ENCODE results near the gene THOC2. TPM values are rescaled to one million over a fixed set of nuclear protein-coding genes. Genes with fewer than 3 reads are reported as not detected.
A peak's percentile ranks its signal among the peaks of the same experiment; 100 is the strongest.
"Not testable (repeated sequence)": the region's sequence is repeated elsewhere in the genome, so short reads cannot be mapped to it uniquely, and the experiment has no call there.

Gene THOC2
- polyA plus RNA-seq (ENCODE audit: insufficient read length in 3 of 3): 100 to 1,000 TPM; 113 to 143 (median 133) TPM
- long read RNA-seq, donor 1, partial matches to known transcripts: 0 of 10 reads
- long read RNA-seq, donor 1, other reads (novel, unspliced or antisense): 0 of 10 reads
- long read RNA-seq, donor 2, transcript THOC2-211 (3 exons, 689 nt): major isoform, 10 of 16 reads
- long read RNA-seq, donor 2, transcript THOC2-214 (2 exons, 398 nt): minor isoform, 5 of 16 reads
- long read RNA-seq, donor 2, partial matches to known transcripts: 0 of 16 reads
- long read RNA-seq, donor 2, other reads (novel, unspliced or antisense): 0 of 16 reads
- long read RNA-seq, donor 3, transcript THOC2-211 (3 exons, 689 nt): major isoform, 9 of 27 reads
- long read RNA-seq, donor 3, partial matches to known transcripts: 15 of 27 reads
- long read RNA-seq, donor 3, other reads (novel, unspliced or antisense): 0 of 27 reads
- long read RNA-seq, donor 4, partial matches to known transcripts: 6 of 12 reads
- long read RNA-seq, donor 4, other reads (novel, unspliced or antisense): 0 of 12 reads
- long read RNA-seq, donor 5, transcript THOC2-211 (3 exons, 689 nt): major isoform, 8 of 27 reads
- long read RNA-seq, donor 5, partial matches to known transcripts: 14 of 27 reads
- long read RNA-seq, donor 5, other reads (novel, unspliced or antisense): 0 of 27 reads
- long read RNA-seq, donor 6, transcript THOC2-211 (3 exons, 689 nt): major isoform, 12 of 28 reads
- long read RNA-seq, donor 6, transcript THOC2-214 (2 exons, 398 nt): minor isoform, 6 of 28 reads
- long read RNA-seq, donor 6, partial matches to known transcripts: 6 of 28 reads
- long read RNA-seq, donor 6, other reads (novel, unspliced or antisense): 0 of 28 reads
- long read RNA-seq, donor 7, transcript THOC2-211 (3 exons, 689 nt): major isoform, 10 of 34 reads
- long read RNA-seq, donor 7, partial matches to known transcripts: 19 of 34 reads
- long read RNA-seq, donor 7, other reads (novel, unspliced or antisense): 0 of 34 reads
- long read RNA-seq, donor 8, transcript THOC2-214 (2 exons, 398 nt): minor isoform, 5 of 63 reads
- long read RNA-seq, donor 8, transcript THOC2-211 (3 exons, 689 nt): major isoform, 18 of 63 reads
- long read RNA-seq, donor 8, partial matches to known transcripts: 36 of 63 reads
- long read RNA-seq, donor 8, other reads (novel, unspliced or antisense): 0 of 63 reads
- long read RNA-seq, donor 9, transcript THOC2-211 (3 exons, 689 nt): major isoform, 9 of 13 reads
- long read RNA-seq, donor 9, partial matches to known transcripts: 0 of 13 reads
- long read RNA-seq, donor 9, other reads (novel, unspliced or antisense): 0 of 13 reads
- long read RNA-seq, donor 10, transcript THOC2-214 (2 exons, 398 nt): minor isoform, 6 of 27 reads
- long read RNA-seq, donor 10, transcript THOC2-211 (3 exons, 689 nt): major isoform, 10 of 27 reads
- long read RNA-seq, donor 10, partial matches to known transcripts: 11 of 27 reads
- long read RNA-seq, donor 10, other reads (novel, unspliced or antisense): 0 of 27 reads
- long read RNA-seq, donor 11, partial matches to known transcripts: 5 of 12 reads
- long read RNA-seq, donor 11, other reads (novel, unspliced or antisense): 0 of 12 reads
- long read RNA-seq, donor 12, partial matches to known transcripts: 0 of 3 reads
- long read RNA-seq, donor 12, other reads (novel, unspliced or antisense): 0 of 3 reads
- long read RNA-seq, donor 13, full-length matches to known transcripts: 26 of 102 reads
- long read RNA-seq, donor 13, partial matches to known transcripts: 76 of 102 reads
- long read RNA-seq, donor 13, other reads (novel, unspliced or antisense): 0 of 102 reads
- long read RNA-seq, donor 14, transcript THOC2-211 (3 exons, 689 nt): major isoform, 5 of 6 reads
- long read RNA-seq, donor 14, partial matches to known transcripts: 0 of 6 reads
- long read RNA-seq, donor 14, other reads (novel, unspliced or antisense): 0 of 6 reads
- long read RNA-seq, donor 15, partial matches to known transcripts: 0 of 3 reads
- long read RNA-seq, donor 15, other reads (novel, unspliced or antisense): 0 of 3 reads
- long read RNA-seq, donor 16, full-length matches to known transcripts: 16 of 55 reads
- long read RNA-seq, donor 16, partial matches to known transcripts: 39 of 55 reads
- long read RNA-seq, donor 16, other reads (novel, unspliced or antisense): 0 of 55 reads

GRCh38 chrX:123732670-123733363 lies at the start of gene THOC2:
Gene THOC2 (minus strand): TSS chrX:123733052. CDS start chrX:123733022, 30 bp downstream.
- DNase-seq (ENCODE audit: extremely low read depth in 1 of 11, low read depth in 9 of 11, low spot score in 4 of 11): peak; percentile 63 to 87 (median 74)

GRCh38 chrX:123781786-123782185 lies 48.9 kb upstream of the THOC2 start:
- DNase-seq (ENCODE audit: extremely low read depth in 1 of 11, low read depth in 9 of 11, low spot score in 4 of 11): not testable (repeated sequence)

DNA sequence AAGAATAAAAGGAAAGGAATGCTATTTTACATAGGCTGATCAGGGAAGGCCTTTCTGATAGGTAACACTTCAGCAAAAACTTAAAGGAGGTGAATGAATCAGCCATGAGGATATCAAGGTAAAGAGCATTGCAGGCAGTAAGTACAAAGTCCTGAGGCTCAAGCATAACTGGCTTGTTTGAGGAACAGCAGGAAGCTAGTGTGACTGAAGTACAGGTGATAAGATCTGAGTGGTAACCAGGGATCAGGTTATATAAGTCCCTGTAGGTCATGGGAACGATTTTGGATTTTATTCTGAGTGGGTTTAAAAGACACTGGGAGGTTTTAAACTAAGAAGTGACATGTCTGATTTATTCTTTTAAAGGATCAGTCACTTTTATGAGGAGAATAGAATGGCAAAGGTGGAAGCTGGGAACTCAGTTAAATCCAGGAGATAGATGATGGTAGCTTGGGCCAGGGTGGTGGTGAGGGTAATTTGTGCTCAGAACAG lies 47.1 kb upstream of the THOC2 start:
- DNase-seq (ENCODE audit: extremely low read depth in 1 of 11, low read depth in 9 of 11, low spot score in 4 of 11): no peak

- no peak for DNase-seq (ENCODE audit: extremely low read depth in 1 of 11, low read depth in 9 of 11, low spot score in 4 of 11)
Measured at GRCh38 chrX:123773258-123773988, 40.6 kb upstream of the THOC2 start.

- DNase-seq (ENCODE audit: extremely low read depth in 1 of 11, low read depth in 9 of 11, low spot score in 4 of 11): no peak
Measured at GRCh38 chrX:123771449-123772064, 38.7 kb upstream of the THOC2 start.

DNA sequence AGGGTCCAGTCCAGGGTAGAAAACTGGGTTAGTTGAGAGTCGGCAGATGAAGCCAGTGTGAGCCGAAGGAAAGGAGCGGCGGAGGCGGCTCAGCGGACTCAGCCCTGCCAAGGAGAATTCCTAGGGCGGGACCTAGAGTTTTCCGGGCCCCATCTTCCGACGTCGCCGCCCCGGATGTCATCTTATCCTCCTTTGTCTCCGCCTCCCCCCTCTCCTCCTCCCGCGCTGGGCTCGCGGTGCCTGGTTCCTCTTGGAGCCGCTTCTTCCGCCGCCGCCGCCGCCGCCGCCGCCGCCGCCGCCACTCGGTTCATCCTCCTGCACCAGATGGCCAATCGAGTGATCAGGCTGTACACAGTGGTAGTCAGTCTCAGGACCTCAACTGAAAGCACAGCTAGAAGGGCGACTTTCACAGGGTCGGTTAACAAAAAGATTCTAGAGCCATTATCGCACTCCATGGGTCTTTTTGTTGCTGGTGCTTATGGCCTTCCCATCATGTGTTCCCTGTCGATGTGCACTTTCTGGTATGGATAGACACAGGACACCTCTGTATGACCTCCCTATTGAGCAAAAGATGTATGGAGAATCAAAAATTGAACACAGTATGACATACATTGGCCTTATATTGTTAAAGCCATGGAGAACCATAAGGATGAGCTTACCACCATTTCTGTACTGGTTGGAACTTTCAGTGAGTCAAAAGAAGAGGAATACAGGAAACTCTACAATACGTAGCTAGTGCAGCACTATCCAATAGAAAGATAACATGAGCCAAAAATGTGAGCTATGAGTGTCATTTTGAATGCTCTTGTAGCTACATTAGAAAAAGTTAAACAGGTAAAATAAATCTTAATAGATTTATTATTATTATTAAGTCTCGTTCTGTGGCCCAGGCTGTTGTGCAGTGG lies 32.4 kb upstream of the THOC2 start:
- peak in 10 of 11 donors; percentile 35 to 84 (median 66) for DNase-seq (ENCODE audit: extremely low read depth in 1 of 11, low read depth in 9 of 11, low spot score in 4 of 11)

DNA sequence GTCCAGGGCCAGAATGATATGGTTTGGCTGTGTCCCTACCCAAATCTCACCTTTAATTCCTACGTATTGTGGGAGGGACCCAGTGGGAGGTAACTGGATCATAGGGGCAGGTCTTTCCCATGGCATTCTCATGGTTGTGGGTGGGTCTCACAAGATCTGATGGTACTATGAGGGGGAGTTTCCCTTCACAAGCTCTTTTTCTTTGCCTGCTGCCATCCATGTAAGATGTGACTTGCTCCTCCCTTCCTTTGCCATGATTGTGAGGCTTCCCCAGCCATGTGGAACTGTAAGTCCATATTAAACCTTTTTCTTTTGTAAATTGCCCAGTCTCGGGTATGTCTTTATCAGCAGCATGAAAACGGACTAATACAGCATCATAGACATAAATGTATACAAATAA lies 27.0 kb upstream of the THOC2 start:
- DNase-seq (ENCODE audit: extremely low read depth in 1 of 11, low read depth in 9 of 11, low spot score in 4 of 11): not testable (repeated sequence)

- DNase-seq (ENCODE audit: extremely low read depth in 1 of 11, low read depth in 9 of 11, low spot score in 4 of 11): not testable (repeated sequence)
Measured at GRCh38 chrX:123757794-123758193, 24.9 kb upstream of the THOC2 start.

- DNase-seq (ENCODE audit: extremely low read depth in 1 of 11, low read depth in 9 of 11, low spot score in 4 of 11): no peak
Measured at GRCh38 chrX:123756320-123756719, 23.5 kb upstream of the THOC2 start.

GRCh38 chrX:123755107-123755506 lies 22.3 kb upstream of the THOC2 start:
- no peak for DNase-seq (ENCODE audit: extremely low read depth in 1 of 11, low read depth in 9 of 11, low spot score in 4 of 11)

DNA sequence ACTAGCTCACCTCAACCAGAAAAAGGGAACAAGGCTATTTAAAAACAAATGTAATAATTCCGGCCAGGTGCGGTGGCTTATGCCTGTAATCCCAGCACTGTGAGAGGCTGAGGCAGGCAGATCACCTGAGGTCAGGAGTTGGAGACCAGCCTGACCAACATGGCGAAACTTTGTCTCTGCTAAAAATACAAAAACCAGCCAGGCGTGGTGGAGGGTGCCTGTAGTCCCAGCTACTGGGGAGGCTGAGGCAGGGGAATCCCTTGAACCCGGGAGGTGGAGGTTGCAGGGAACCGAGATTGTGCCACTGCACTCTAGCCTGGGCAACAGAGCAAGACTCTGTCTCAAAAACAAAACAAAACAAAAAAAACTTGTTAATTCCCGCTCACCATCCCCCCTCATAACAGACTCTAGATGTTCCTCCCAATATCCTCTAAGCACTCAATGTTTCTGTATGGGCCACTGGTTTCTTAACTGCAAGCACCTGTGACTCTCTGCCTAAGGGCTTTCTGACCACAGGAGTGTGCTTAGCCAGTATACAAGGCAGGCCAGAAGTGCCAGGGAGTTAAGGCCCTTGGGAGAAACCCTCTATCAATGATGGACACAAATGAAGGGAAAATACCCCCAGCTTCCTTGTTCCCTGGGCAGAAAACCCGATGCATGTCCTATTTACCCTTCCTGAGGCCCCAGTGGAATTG lies 21.0 kb upstream of the THOC2 start:
- no peak for DNase-seq (ENCODE audit: extremely low read depth in 1 of 11, low read depth in 9 of 11, low spot score in 4 of 11)

- no peak for DNase-seq (ENCODE audit: extremely low read depth in 1 of 11, low read depth in 9 of 11, low spot score in 4 of 11)
Measured at GRCh38 chrX:123749643-123750042, 16.8 kb upstream of the THOC2 start.

GRCh38 chrX:123745511-123745910 lies 12.7 kb upstream of the THOC2 start:
- DNase-seq (ENCODE audit: extremely low read depth in 1 of 11, low read depth in 9 of 11, low spot score in 4 of 11): no peak

GRCh38 chrX:123743312-123743711 lies 10.5 kb upstream of the THOC2 start:
- DNase-seq (ENCODE audit: extremely low read depth in 1 of 11, low read depth in 9 of 11, low spot score in 4 of 11): no peak
